Measurements from ENCODE around the gene HDAC11. TPM values are rescaled to one million over a fixed set of nuclear protein-coding genes. Genes with fewer than 3 reads are reported as not detected.

The HDAC11 gene
- total and polyA plus RNA-seq, 10 of the 15 experiments (the other 5 are each of a cell fraction or from before 2014, with no cell fraction given), result 0.04 to 0.76 (median 0.22) TPM; not detected in 1

DNA sequence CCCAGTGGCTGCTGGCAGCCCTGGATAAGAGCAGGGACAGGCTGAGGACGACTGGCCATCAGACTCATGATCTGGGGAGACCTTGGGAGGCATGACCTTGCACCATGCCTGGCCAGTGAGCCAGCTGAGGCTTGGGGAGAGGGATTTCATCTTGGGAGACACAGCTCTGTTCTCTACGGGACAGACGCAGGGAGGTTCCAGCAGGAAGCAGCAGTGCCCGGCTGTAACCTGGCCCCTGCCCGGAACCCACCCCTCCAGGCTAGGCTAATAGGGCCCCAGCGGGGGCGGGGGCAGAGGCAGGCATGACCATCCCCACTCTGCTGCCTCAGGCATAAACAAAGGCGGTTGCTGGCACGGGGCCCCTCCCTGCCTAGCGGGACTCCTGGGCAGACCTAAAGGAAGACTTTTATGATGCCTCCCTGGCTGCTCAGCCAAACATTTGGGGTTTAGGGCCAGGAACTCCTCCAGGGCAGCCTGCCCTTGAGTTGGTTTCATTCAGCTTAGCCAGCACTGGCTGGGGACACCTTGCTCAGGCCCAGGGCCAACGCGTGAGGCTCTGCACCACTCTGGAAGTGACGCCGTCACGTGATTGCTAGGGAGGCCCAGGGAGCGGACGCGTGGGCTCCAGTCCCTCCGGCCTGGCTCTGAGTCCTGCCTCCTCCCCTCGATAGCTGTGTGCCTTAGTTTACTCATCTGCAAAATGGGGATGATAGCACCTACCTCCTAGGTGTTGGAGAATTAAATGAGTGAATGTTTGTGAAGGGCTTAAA, 27.6 kb downstream of the HDAC11 start:
- no TSS peak for BruUV-seq (replicated peaks)
- Histone ChIP-seq H3K79me2 (ENCODE audit: control insufficient read depth, insufficient read depth, low read length) (no peaks in the 10 kb centered on the region), H3K27ac (ENCODE audit: control insufficient read depth, insufficient read depth) (no peak overlapping the region), H3K9ac (ENCODE audit: control insufficient read depth, insufficient read depth, low read length) (no peak overlapping the region), H3K4me1 (ENCODE audit: control insufficient read depth, insufficient read depth, low read length) (peaks cover 2% of the 10 kb centered on the region; the same call in 1 of the 2 replicates), H3K9me3 (replicated peaks; ENCODE audit: control insufficient read depth, insufficient read depth, low read length) (no peaks in the 10 kb centered on the region), H3K4me3 (no peak overlapping the region), H4K20me1 (ENCODE audit: control insufficient read depth, insufficient read depth) (no peaks in the 10 kb centered on the region), H3K27me3 (replicated peaks in 1 of 2; ENCODE audit: control insufficient read depth in 2 of 2, insufficient read depth in 2 of 2, low read length in 1 of 2) (no peaks in the 10 kb centered on the region), H2AFZ (ENCODE audit: control insufficient read depth, low read depth, low read length) (no peak overlapping the region), H3K36me3 (ENCODE audit: control insufficient read depth in 2 of 2, insufficient read depth in 2 of 2, low read length in 1 of 2) (no peaks in the 10 kb centered on the region), H3K4me2 (ENCODE audit: control insufficient read depth, insufficient read depth) (no peak overlapping the region)
- in situ Hi-C loops (cut with MboI) (no loop called here), intact Hi-C loops (cut with micrococcal nuclease; ENCODE audit: unreplicated experiment) (no loop called here)
- ATAC-seq (no peak), DNase-seq (ENCODE audit: low read depth, low spot score) (no peak), FAIRE-seq (no peak)
- RAD21 ChIA-PET (ENCODE audit: unreplicated experiment), result no interaction called here
- CTCF ChIA-PET, result interaction anchor here (1.5 kb wide), 1 partner anchor 140 kb away, joined by 5 read pairs; no protein-coding TSS in a partner anchor
- POLR2A ChIA-PET, result no interaction called here
- WGBS (ENCODE audit: insufficient coverage, insufficient replicate concordance, low lambda C conversion rate, missing lambda C conversion rate), result 47% methylated on average over 20 of the region's 20 CpGs
- SMC1A ChIA-PET (ENCODE audit: uncharacterized antibody, unreplicated experiment), result no interaction called here
- TF ChIP-seq DPF2 (IDR thresholded peaks at IDR 0.05) (no peak), MYB (IDR thresholded peaks at IDR 0.05; ENCODE audit: borderline replicate concordance, low read depth, low read length) (no peak), MTA2 (IDR thresholded peaks at IDR 0.05; ENCODE audit: low read depth) (no peak), POLR2AphosphoS5 (IDR thresholded peaks at IDR 0.05; ENCODE audit: low read length) (no peak), HDAC6 (IDR thresholded peaks at IDR 0.05; ENCODE audit: unreplicated experiment) (no peak), HSF1 (IDR thresholded peaks at IDR 0.05; ENCODE audit: low read depth, low read length) (no peak), ZNF24 (IDR thresholded peaks at IDR 0.05) (no peak), STAT3 (IDR thresholded peaks at IDR 0.05; ENCODE audit: low read depth, low read length) (no peak), SMARCA5 (IDR thresholded peaks at IDR 0.05) (no peak), NFYA (IDR thresholded peaks at IDR 0.05; ENCODE audit: borderline replicate concordance, low read depth, low read length) (no peak), MXI1 (IDR thresholded peaks at IDR 0.05; ENCODE audit: low read depth, low read length) (no peak), TARDBP (IDR thresholded peaks at IDR 0.05; ENCODE audit: borderline replicate concordance) (no peak), PAX8 (IDR thresholded peaks at IDR 0.05) (no peak), FOS (IDR thresholded peaks at IDR 0.05; ENCODE audit: borderline replicate concordance, extremely low read depth, insufficient read length) (no peak), FOXK2 (IDR thresholded peaks at IDR 0.05) (no peak), TCF3 (IDR thresholded peaks at IDR 0.05; ENCODE audit: borderline replicate concordance, insufficient read depth, low read depth, low read length) (no peak), CUX1 (IDR thresholded peaks at IDR 0.05; ENCODE audit: insufficient replicate concordance, low read depth, low read length) (no peak), KLF5 (IDR thresholded peaks at IDR 0.05; ENCODE audit: partially characterized antibody) (no peak), NFIC (IDR thresholded peaks at IDR 0.05; ENCODE audit: low read depth, low read length) (no peak)
